T-cell (primary cell): Measurements from ENCODE around the gene P2RY8. TPM values are rescaled to one million over a fixed set of nuclear protein-coding genes. Genes with fewer than 3 reads are reported as not detected.

Source experiments
- ATAC-seq, 4 experiments: fragments of 200-7000 bp in 3 of 4; fragments of 150-1000 bp in 1 of 4; cut with Tn5 transposase; replicated peaks in 1 of 4; 1 replicate in 3 of 4; 2 replicates in 1 of 4; pipeline ENCODE4 v1.10.0; 2021; ENCODE audit warnings: moderate library complexity in 3 of 4, mild to moderate bottlenecking in 2 of 4, moderate number of reproducible peaks in 1 of 4
- CTCF ChIA-PET, 2 donors: fragments of 300-600 bp; sonication (Branson Sonifier 250); formaldehyde crosslinking; loops; one replicate each; lab custom pipeline; 2022; ENCODE audit warnings: antibody characterized with exemption in 2 of 2; lab: Charles Lee
- POLR2A ChIA-PET, 2 donors: fragments of 300-600 bp; sonication (Branson Sonifier 250); formaldehyde crosslinking; loops; one replicate each; lab custom pipeline; 2022; ENCODE audit warnings: antibody characterized with exemption in 2 of 2; lab: Charles Lee
- DNase-seq, 35 experiments: peaks; one replicate each; pipeline versions ENCODE4 v3.0.0 to v3.0.0-alpha.2; 2013 to 2023
- H3K27ac ChIP-seq: one replicate; pipeline ENCODE4 v1.5.1; 2013; ENCODE audit warnings: low read length
- H3K27me3 ChIP-seq, 2 experiments: replicated peaks in 1 of 2; 1 replicate in 1 of 2; 2 replicates in 1 of 2; pipeline versions ENCODE4 v1.6.1 to v1.7.0; 2013; ENCODE audit warnings: low read length in 1 of 2, mixed read lengths in 1 of 2; ENCODE audit not compliant: control insufficient read depth in 2 of 2, insufficient read depth in 2 of 2; ENCODE audit errors: extremely low read depth in 1 of 2
- H3K36me3 ChIP-seq, 2 donors: 1 replicate in 1 of 2; 2 replicates in 1 of 2; pipeline versions ENCODE4 v1.6.1 to v1.7.0; 2013; ENCODE audit warnings: low read length in 1 of 2; ENCODE audit not compliant: control insufficient read depth in 2 of 2, insufficient read depth in 1 of 2; ENCODE audit errors: extremely low read depth in 1 of 2
- H3K4me1 ChIP-seq, 2 experiments: 1 replicate in 1 of 2; 2 replicates in 1 of 2; pipeline versions ENCODE4 v1.6.1 to v1.7.0; 2013; ENCODE audit warnings: low read length in 2 of 2, mixed read lengths in 1 of 2; ENCODE audit not compliant: insufficient read depth in 2 of 2, control insufficient read depth in 1 of 2; ENCODE audit errors: extremely low read depth in 1 of 2
- H3K4me3 ChIP-seq, 2 donors: 1 replicate in 1 of 2; 2 replicates in 1 of 2; pipeline versions ENCODE4 v1.5.1 to v1.7.0; 2013; ENCODE audit warnings: mild to moderate bottlenecking in 2 of 2, low read length in 1 of 2, moderate library complexity in 1 of 2; ENCODE audit not compliant: control insufficient read depth in 1 of 2; ENCODE audit errors: extremely low read depth in 1 of 2
- H3K9me3 ChIP-seq: 2 replicates; pipeline ENCODE4 v1.7.0; 2013
- H3K27ac Mint-ChIP-seq, 2 donors: one replicate each; pipeline ENCODE4 v1.8.0; 2020 to 2021; ENCODE audit warnings: mild to moderate bottlenecking in 2 of 2, mixed read lengths in 2 of 2
- H3K27me3 Mint-ChIP-seq, 2 donors: one replicate each; pipeline ENCODE4 v1.8.0; 2021 to 2022; ENCODE audit warnings: mixed read lengths in 2 of 2
- H3K36me3 Mint-ChIP-seq: one replicate; pipeline ENCODE4 v1.8.0; 2021; ENCODE audit warnings: mixed read lengths
- H3K4me1 Mint-ChIP-seq, 3 donors: one replicate each; pipeline ENCODE4 v1.8.0; 2020 to 2022; ENCODE audit warnings: mixed read lengths in 3 of 3, mild to moderate bottlenecking in 1 of 3
- H3K4me3 Mint-ChIP-seq, 3 donors: one replicate each; pipeline ENCODE4 v1.8.0; 2020 to 2022; ENCODE audit warnings: mild to moderate bottlenecking in 3 of 3, mixed read lengths in 3 of 3, moderate library complexity in 3 of 3
- H3K9me3 Mint-ChIP-seq, 3 donors: one replicate each; pipeline ENCODE4 v1.8.0; 2020 to 2022; ENCODE audit warnings: mixed read lengths in 3 of 3
- WGBS: methylation state at CpG from one replicate; pipeline ENCODE4 v1.1.5; 2013; ENCODE audit warnings: missing lambda C conversion rate; ENCODE audit not compliant: insufficient coverage; 5-methylcytosine and 5-hydroxymethylcytosine counted together
- total RNA-seq, 35 experiments: library from RNA in 6 of 35; stranded (reverse) in 6 of 35; fragments of 120-200 nt in 1 of 35; gene quantifications; one replicate each; pipeline versions ENCODE4 v1.2.1 to v1.2.4 and lab custom pipeline; 2013 to 2026

Gene P2RY8
- total RNA-seq, 5 donors from 2014 or later (not counting 1 experiment from before 2014, with no cell fraction given) = 114 to 219 (median 182) TPM

DNA sequence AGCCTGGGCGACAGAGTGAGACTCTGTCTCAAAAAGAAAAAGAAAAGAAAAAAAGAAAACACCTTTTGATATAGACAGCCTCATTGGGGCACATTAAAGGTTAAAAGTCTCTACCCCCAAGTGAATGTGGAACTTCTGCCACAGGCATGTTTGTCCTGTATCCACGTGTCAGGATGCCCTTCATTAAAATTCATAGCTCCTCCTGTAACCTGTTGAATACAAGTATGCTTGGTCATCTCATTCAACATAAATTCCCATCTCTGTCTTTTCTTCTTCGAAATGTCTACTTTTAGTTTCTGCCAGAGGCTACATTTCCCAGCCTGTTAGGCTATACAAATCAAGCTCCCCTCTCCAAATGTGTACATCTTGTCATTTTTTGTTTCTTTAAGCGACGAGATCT, 25.8 kb downstream of the P2RY8 start:
- peaks cover 18 to 42% of the 10 kb centered on the region in 2 donors for H3K36me3 ChIP-seq
- H3K27ac ChIP-seq = no peak overlapping the region
- peaks cover 0 to 20% of the 10 kb centered on the region in 2 experiments for H3K4me1 ChIP-seq
- ATAC-seq (no peak), DNase-seq (no peak)
- peaks cover 34% of the 10 kb centered on the region for H3K36me3 Mint-ChIP-seq
- H3K4me3 Mint-ChIP-seq = no peak overlapping the region
- no peaks in the 10 kb centered on the region for H3K27me3 ChIP-seq
- H3K27ac Mint-ChIP-seq = peak overlapping the region in 1 of 2 donors; percentile 24
- peaks cover 12 to 29% (median 22%) of the 10 kb centered on the region in 3 donors for H3K4me1 Mint-ChIP-seq
- H3K27me3 Mint-ChIP-seq = no peaks in the 10 kb centered on the region
- CTCF ChIA-PET = no interaction called here
- peaks cover 0 to 10% (median 2%) of the 10 kb centered on the region in 3 donors for H3K9me3 Mint-ChIP-seq
- WGBS = 94% methylated on average over 4 of the region's 5 CpGs
- H3K9me3 ChIP-seq = no peaks in the 10 kb centered on the region
- POLR2A ChIA-PET = no interaction called here
- no peak overlapping the region for H3K4me3 ChIP-seq

DNA sequence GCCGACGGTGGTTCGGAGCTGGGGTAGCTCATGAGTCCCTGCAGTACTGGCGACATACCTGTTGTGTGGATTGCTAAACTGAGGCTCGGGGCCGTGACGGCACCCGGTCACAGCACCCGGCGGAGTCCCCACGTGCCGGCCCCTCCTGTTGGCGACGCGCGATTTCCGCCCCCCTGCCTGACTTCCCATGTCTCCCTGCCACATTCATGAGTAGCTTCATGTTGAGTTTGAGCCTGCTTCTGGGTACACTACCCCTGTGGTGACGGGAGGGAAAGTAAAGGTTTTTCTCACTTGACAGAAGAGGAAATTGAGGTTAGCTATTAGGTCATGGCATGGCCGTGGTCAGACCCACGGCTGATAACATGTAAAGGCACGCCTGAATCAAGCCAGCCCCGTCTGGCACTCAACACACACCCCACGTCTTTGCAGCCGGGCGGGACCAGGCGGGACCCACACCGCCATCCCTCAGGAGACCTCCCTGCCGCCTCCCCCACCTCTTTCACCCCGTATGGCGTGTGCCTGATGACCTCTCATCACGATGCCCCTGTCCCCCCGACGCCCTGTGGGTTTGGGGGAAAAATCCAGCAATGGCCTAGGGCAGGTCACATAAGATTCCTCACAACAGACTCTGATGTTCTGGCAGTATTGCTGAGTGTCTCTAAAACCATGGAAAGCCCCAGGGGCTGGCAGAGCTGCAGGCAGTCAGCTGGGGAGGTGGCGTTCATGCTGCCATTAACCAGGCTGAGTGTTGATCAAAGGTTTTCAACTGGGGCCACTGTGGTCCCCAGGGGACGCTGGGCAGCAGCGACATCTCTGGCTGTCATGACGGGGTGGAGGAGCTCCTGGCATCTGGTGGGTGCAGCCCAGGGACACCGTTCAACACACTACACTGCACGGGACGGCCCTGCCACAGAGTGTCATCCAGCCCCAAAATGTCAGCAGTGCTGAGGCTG, 29.2 kb downstream of the P2RY8 start:
- ATAC-seq (peak; percentile 44 to 63 (median 54)), DNase-seq (peak in 29 of 35 experiments; percentile 16 to 82 (median 44))
- Mint-ChIP-seq H3K4me1 (peaks cover 20 to 38% (median 36%) of the 10 kb centered on the region in 3 donors), H3K27ac (peak overlapping the region in 1 of 2 donors; percentile 75), H3K9me3 (no peaks in the 10 kb centered on the region), H3K4me3 (peak overlapping the region in 1 of 3 donors; percentile 21), H3K27me3 (no peaks in the 10 kb centered on the region), H3K36me3 (peaks cover 30% of the 10 kb centered on the region)
- H3K9me3 ChIP-seq = no peaks in the 10 kb centered on the region
- ChIA-PET CTCF (no interaction called here), POLR2A (no interaction called here)
- WGBS = 89% methylated on average over 9 of the region's 40 CpGs
- H3K27me3 ChIP-seq = no peaks in the 10 kb centered on the region
- H3K4me1 ChIP-seq = peaks cover 0 to 39% of the 10 kb centered on the region in 2 experiments
- H3K4me3 ChIP-seq = no peak overlapping the region
- H3K27ac ChIP-seq = peak overlapping the region; percentile 55
- peaks cover 18 to 47% of the 10 kb centered on the region in 2 donors for H3K36me3 ChIP-seq

DNA sequence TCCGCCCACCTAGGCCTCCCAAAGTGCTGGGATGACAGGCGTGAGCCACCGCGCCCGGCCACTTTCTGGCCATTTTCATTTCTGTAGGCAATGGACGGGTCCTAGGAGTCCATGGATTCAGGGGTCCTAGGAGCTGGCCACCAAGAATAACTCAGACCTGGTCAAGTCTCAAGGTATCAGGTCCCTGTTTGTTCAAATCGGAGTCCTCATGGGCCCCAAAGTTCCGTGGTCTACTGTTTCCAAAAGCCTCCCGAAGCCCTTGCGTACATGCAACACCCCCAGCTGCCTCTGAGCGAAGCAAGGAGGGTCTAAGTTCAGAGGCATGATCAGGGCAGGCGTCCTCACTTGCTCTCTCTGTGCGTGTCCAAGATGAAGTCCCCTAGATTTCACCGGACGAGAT, 30.1 kb downstream of the P2RY8 start:
- CTCF ChIA-PET = no interaction called here
- H3K27me3 Mint-ChIP-seq = no peaks in the 10 kb centered on the region
- Histone ChIP-seq H3K36me3 (peaks cover 15 to 53% of the 10 kb centered on the region in 2 donors), H3K27ac (no peak overlapping the region), H3K4me1 (peaks cover 0 to 48% of the 10 kb centered on the region in 2 experiments), H3K9me3 (no peaks in the 10 kb centered on the region), H3K4me3 (no peak overlapping the region), H3K27me3 (no peaks in the 10 kb centered on the region)
- 99% methylated on average over 9 of the region's 15 CpGs for WGBS
- H3K9me3 Mint-ChIP-seq = no peaks in the 10 kb centered on the region
- ATAC-seq (no peak), DNase-seq (peak in 2 of 35 experiments; percentile 0 to 10)
- H3K36me3 Mint-ChIP-seq = peaks cover 35% of the 10 kb centered on the region
- peak overlapping the region in 1 of 2 donors; percentile 11 for H3K27ac Mint-ChIP-seq
- POLR2A ChIA-PET = no interaction called here
- H3K4me1 Mint-ChIP-seq = peaks cover 25 to 46% (median 45%) of the 10 kb centered on the region in 3 donors
- H3K4me3 Mint-ChIP-seq = no peak overlapping the region

DNA sequence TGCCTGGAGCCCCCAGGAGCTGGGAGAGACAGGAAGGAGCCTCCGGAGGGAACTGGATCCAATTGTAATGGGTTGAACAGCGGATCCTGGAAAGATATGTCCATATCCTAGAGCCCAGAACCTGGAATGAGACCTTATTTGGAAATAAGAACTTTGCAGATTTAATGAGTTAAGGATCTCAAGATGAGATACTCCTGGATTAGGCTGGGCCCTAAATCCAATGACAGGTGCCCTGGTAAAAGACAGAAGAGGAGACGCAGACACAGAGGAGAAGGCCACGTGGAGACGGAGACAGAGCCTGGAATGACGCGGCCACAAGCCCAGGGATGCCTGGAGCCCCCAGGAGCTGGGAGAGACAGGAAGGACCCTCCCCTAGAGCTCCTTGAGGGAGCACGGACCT, 34.1 kb downstream of the P2RY8 start:
- Mint-ChIP-seq H3K9me3 (no peaks in the 10 kb centered on the region), H3K4me1 (peaks cover 17 to 48% (median 46%) of the 10 kb centered on the region in 3 donors), H3K27me3 (no peaks in the 10 kb centered on the region), H3K27ac (peak overlapping the region; percentile 72 to 80), H3K4me3 (no peak overlapping the region), H3K36me3 (peaks cover 34% of the 10 kb centered on the region)
- no peaks in the 10 kb centered on the region for H3K27me3 ChIP-seq
- ATAC-seq (no peak), DNase-seq (no peak)
- no peak overlapping the region for H3K4me3 ChIP-seq
- peak overlapping the region; percentile 37 for H3K27ac ChIP-seq
- WGBS = 100% methylated on average over 2 of the region's 8 CpGs
- ChIA-PET POLR2A (no interaction called here), CTCF (no interaction called here)
- H3K9me3 ChIP-seq = no peaks in the 10 kb centered on the region
- H3K36me3 ChIP-seq = peaks cover 9 to 38% of the 10 kb centered on the region in 2 donors
- peaks cover 0 to 59% of the 10 kb centered on the region in 2 experiments for H3K4me1 ChIP-seq

DNA sequence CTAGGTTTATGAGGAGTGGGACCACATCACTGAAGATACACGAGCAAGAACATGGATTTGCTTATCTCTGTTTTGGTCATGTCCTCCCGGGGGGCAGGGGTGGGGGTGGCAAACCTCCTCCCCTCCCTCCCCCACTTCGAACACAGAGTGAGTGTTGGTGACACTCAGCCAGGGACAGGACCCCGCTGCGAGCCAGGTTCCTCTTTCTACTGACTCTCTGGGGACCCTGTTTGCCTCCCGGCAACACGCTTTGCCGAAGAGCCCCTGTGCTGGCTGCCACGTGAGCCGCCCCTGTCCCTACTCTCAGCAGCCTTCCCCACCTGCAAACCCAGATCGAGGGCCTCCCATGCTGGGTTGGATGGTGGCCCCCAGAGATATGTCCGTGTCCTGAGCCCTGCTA, 34.7 kb downstream of the P2RY8 start:
- Histone ChIP-seq H3K27me3 (no peaks in the 10 kb centered on the region), H3K9me3 (no peaks in the 10 kb centered on the region), H3K4me3 (no peak overlapping the region), H3K4me1 (peaks cover 0 to 58% of the 10 kb centered on the region in 2 experiments), H3K36me3 (peaks cover 4 to 39% of the 10 kb centered on the region in 2 donors), H3K27ac (peak overlapping the region; percentile 37)
- no peak overlapping the region for H3K4me3 Mint-ChIP-seq
- peak in 1 of 35 experiments; percentile 39 for DNase-seq
- ChIA-PET CTCF (no interaction called here), POLR2A (no interaction called here)
- H3K27ac Mint-ChIP-seq = peak overlapping the region; percentile 72 to 80
- WGBS = 50% methylated on average over 1 of the region's 12 CpGs
- peak in 1 of 4 experiments; percentile 21 for ATAC-seq
- H3K4me1 Mint-ChIP-seq = peaks cover 17 to 51% (median 47%) of the 10 kb centered on the region in 3 donors
- no peaks in the 10 kb centered on the region for H3K9me3 Mint-ChIP-seq
- H3K27me3 Mint-ChIP-seq = no peaks in the 10 kb centered on the region
- peaks cover 37% of the 10 kb centered on the region for H3K36me3 Mint-ChIP-seq

DNA sequence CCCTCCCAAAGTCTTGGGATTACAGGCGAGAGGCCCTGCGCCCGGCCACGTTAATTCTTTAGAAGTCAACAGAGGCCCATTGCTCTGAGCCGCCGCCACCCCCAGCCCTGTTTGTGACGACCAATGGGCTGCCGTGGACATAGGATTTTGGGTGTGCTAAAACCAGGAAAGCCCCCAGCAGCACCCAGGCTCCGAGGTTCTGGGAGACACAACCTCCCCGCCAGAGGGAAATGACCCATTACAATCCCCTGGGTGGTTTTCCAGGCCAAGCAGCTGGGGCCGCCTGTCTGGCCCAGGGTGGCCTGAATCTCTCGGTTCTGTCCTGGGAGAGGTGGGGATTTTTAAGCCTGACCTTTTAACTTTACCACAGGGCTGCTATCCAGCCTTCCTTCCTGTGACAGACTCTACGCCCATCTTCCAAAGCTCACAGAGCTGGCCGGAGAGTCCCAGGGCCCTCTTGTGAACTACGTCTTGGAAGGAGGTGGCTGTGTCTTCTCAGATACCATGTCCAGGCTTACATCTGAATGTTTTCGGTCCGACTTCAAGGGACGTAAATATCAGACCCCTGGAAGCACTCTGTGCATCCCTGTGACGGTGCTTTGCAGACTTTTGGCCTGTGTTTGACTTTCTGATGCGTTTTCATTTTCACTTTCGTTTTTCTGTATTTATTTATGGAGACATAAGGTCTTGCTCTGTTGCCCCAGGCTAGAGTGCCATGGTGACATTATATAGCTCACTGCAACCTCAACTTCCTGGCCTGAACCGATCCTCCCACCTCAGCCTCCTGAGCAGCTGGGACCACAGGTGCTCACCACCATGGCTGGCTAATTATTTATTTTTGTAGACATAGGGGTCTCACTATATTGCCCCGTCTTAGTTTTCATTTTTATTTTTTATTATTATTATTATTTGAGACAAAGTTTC, 36.0 kb downstream of the P2RY8 start:
- peak; percentile 44 to 63 (median 52) for ATAC-seq
- Histone ChIP-seq H3K27me3 (no peaks in the 10 kb centered on the region), H3K4me3 (no peak overlapping the region), H3K27ac (peak overlapping the region; percentile 63), H3K36me3 (peaks cover 6 to 39% of the 10 kb centered on the region in 2 donors), H3K4me1 (peaks cover 0 to 61% of the 10 kb centered on the region in 2 experiments), H3K9me3 (no peaks in the 10 kb centered on the region)
- Mint-ChIP-seq H3K27me3 (no peaks in the 10 kb centered on the region), H3K4me1 (peaks cover 25 to 55% (median 43%) of the 10 kb centered on the region in 3 donors), H3K9me3 (no peaks in the 10 kb centered on the region), H3K4me3 (peak overlapping the region in 1 of 3 donors; percentile 42), H3K36me3 (peaks cover 32% of the 10 kb centered on the region), H3K27ac (peak overlapping the region; percentile 54 to 81)
- WGBS = 76% methylated on average over 10 of the region's 23 CpGs
- ChIA-PET CTCF (no interaction called here), POLR2A (no interaction called here)
- peak in 1 of 35 experiments; percentile 58 for DNase-seq
